T1000 (cell line): ENCODE results near the gene LHX4.
"Not testable (repeated sequence)": the region's sequence is repeated elsewhere in the genome, so short reads cannot be mapped to it uniquely, and the experiment has no call there.

Experiments used
- DNase-seq: peaks from one replicate; lab custom pipeline; 2025; ENCODE audit warnings: mixed read lengths; lab: John Stamatoyannopoulos, UW

LHX4 gene

GRCh38 chr1:180197231-180197630, 32.8 kb upstream of the LHX4 start:
- no peak for DNase-seq

- DNase-seq, result no peak
These were observed 31.9 kb upstream of the LHX4 start for GRCh38 chr1:180198196-180198595.

GRCh38 chr1:180198611-180199010, 31.5 kb upstream of the LHX4 start:
- DNase-seq, result no peak

GRCh38 chr1:180199018-180199417, 31.0 kb upstream of the LHX4 start:
- DNase-seq, result no peak

- no peak for DNase-seq
These were observed 28.4 kb upstream of the LHX4 start for GRCh38 chr1:180201451-180202200.

- not testable (repeated sequence) for DNase-seq
These were observed 27.5 kb upstream of the LHX4 start for GRCh38 chr1:180202588-180202987.

- DNase-seq, result no peak
These were observed 25.8 kb upstream of the LHX4 start for GRCh38 chr1:180204231-180204630.

- no peak for DNase-seq
These were observed 23.5 kb upstream of the LHX4 start for GRCh38 chr1:180206581-180206980.

- no peak for DNase-seq
These were observed 21.8 kb upstream of the LHX4 start for GRCh38 chr1:180208264-180208663.

- no peak for DNase-seq
These were observed 19.9 kb upstream of the LHX4 start for GRCh38 chr1:180210008-180210620.

GRCh38 chr1:180211156-180211859, 18.8 kb upstream of the LHX4 start:
- no peak for DNase-seq

GRCh38 chr1:180211860-180212229, 18.2 kb upstream of the LHX4 start:
- DNase-seq, result no peak

- no peak for DNase-seq
These were observed 16.5 kb upstream of the LHX4 start for GRCh38 chr1:180213401-180214170.

- no peak for DNase-seq
These were observed 14.0 kb upstream of the LHX4 start for GRCh38 chr1:180215856-180216625.

- no peak for DNase-seq
These were observed 13.1 kb upstream of the LHX4 start for GRCh38 chr1:180217006-180217405.

- DNase-seq, result no peak
These were observed 11.0 kb upstream of the LHX4 start for GRCh38 chr1:180218806-180219765.

GRCh38 chr1:180219776-180220175, 10.3 kb upstream of the LHX4 start:
- DNase-seq, result no peak

- no peak for DNase-seq
These were observed 8.6 kb upstream of the LHX4 start for GRCh38 chr1:180221462-180221861.

- no peak for DNase-seq
These were observed 5.2 kb upstream of the LHX4 start for GRCh38 chr1:180224902-180225301.

- no peak for DNase-seq
These were observed 4.7 kb upstream of the LHX4 start for GRCh38 chr1:180225403-180225802.
